HG03066 (cell line): Measurements from ENCODE around the gene EML4.
"Not testable (repeated sequence)": the region's sequence is repeated elsewhere in the genome, so short reads cannot be mapped to it uniquely, and the experiment has no call there.

Source experiments
- ATAC-seq: cut with Tn5 transposase; IDR thresholded peaks from one replicate; pipeline ENCODE4 v1.9.1; 2021; ENCODE audit warnings: low read depth; ENCODE audit not compliant: unreplicated experiment

EML4 gene

DNA sequence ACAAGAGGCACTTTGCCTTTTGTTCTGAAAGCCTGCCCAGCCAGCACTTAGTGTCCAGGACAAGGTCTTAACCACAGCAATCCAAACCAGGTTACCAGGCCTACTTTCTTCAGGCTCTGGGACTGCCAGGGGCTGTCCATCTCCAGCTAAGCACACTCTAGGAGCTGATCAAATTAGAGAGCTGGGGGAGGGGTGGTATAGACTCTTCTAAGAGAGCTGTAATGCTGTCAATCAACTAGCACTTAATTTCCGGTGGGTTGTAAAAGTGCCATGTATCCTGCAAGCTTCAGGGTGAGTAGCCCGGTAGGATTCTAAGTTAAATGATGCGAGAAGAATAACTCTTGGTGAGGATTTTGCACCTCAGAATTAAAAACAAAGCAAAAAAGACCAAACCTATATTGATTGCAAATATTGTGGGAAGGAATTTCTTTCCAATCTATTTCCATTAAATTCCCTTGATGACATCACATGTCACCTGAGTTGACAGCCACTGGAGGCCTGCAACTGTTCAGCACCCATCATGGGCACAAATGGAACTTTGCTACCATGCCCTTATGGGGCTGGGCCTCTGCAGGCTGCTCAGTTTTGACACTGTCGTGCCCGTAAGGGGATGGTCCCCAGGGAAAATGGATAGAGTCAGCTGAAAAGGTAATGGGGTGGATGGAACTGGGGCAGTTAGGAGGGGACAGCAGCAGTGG, 200.5 kb downstream of the EML4 start:
- ATAC-seq, result no peak

DNA sequence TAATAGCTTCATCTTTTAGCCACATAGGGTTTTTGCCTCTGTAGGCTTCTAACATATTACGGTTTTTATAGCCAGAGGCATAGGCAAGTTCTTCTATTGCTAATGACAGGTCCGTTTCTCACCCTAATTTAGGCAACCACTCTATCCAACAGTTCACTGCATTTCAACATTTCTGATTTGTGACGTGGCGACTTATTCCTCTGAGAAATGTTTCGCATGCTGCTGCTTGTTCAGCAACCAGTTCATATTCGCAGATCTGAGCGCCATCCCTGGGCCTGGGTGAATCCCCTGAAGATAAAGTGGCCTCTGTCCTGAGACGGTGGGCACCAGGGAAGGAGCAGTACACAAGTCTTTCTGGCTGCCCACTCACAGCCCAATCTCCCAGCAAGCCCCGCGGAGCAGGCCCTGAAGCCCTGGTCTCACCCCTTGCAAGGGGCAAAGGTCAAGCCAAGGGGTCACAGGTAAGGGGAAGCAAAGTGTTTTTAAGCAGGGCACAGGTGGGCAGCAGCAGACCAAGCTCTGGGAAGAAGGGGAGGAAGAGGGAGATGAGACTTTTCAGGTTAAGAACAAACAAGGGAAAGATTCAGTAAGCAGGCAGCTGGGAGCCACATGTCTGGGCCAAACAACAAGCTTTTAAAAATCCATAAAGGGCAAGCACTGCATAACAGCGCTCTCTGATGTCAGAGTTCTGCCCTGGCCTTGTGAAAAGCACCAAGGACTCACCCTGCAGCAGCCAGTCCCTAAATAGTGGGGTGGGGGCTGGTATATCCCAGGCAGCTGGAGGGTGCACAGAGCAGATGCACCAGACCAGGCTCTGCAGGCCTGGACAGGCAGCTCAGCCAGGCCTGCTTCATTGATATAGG, 202.7 kb downstream of the EML4 start:
- ATAC-seq, result no peak

DNA sequence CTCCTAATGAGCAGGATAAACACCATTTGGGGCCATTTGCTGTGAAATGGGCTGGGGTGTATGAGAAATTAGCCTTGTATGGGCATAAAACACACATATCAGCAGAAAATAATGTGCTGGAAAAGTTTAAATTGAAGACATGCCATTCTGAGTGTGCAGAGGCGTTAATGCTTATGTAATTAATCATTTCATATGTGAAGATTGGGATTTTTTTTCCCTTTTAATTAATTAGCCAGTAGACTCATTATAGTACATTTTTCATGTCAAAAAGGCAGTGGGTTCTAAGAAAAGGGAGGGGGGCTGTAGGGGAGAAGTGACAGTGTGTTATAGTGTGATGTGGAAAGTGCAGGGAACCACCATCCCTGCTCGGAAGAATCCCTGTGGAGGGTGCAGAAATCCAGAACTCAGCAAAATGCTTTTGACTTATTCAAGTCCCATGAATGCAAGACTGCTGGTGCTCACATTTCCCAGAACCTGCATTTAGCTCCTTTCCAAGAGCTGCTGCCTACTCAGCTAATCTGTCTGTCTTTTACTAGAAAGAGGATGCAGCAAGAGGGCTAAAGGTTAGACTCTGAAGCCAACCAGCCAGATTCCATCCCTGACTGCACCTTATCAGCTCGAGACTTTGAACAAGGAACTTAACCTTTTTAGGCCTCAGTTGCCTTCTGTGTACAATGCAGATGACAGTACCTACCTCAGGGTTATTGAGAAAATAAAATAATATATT, 203.5 kb downstream of the EML4 start:
- no peak for ATAC-seq

DNA sequence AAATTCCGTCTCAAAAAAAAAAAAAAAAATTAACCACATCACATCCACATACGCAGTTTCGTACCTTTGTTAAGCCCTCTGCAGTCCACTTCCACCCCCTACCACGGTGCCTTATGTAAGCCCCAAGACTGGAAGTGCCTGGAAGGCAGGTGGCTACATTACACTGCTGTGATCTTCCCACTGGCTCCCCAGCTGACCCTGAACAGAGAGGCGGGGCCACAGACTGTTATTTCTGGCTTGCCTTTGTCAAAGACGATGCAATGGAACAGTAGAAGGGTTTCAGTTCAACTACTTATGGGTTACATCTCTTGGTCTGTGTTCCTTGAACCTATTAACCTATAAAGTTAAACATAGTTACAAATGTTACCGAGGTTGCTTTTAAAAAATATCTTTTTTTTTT, 207.6 kb downstream of the EML4 start:
- no peak for ATAC-seq

DNA sequence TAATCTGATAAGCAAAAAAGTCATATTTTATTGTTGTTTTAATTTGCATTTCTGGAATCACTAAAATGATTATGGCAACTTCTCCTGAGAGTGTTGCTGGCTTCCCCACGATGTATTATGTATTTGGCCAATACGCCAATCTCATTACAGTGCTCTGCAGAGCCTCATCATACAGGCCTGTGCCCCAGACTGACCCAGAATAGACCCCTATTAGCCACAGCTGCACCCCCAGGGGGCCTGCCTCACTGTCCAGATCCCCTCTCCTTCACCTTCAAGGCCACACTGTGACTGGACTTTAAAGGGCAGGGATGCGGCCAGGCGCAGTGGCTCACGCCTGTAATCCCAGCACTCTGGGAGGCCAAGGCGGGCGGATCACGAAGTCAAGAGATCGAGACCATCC, 209.3 kb downstream of the EML4 start:
- ATAC-seq, result no peak

DNA sequence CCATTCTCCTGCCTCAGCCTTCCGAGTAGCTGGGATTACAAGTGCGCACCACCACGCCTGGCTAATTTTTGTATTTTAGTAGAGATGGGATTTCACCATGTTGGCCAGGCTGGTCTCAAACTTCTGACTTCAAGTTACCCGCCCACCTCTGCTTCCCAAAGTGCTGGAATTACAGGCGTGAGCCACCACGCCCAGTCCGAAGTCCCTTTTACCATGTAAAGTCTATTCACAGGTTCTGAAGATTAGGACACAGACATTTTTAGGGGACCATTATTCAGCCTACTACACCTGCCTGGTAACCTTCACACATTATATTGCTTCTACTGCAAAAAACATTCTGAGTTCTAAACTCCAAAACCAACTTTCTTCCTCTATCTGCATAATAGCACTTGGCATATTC, 210.9 kb downstream of the EML4 start:
- ATAC-seq, result not testable (repeated sequence)

DNA sequence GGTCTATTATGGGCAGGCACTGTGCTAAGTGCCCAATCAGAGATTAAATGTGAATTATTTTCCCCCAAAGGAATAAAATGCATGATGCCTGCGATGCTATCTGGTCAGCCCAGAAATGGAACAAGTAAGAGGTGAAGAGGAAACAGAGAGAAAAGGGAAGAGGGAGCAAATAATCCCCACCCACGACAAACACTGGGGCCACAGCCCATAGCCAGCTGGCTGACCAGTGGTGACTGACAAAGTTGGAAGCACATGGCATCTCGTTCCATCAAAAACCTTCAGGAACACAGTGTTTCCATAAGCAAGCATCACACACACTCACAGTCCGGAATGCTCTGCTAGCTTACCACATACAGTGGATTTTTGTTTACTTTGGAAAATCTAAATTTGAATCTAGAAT, 213.0 kb downstream of the EML4 start:
- ATAC-seq, result no peak
